ENCODE data around the gene RAB4B. TPM values are rescaled to one million over a fixed set of nuclear protein-coding genes. Genes with fewer than 3 reads are reported as not detected.
"Not testable (repeated sequence)": the region's sequence is repeated elsewhere in the genome, so short reads cannot be mapped to it uniquely, and the experiment has no call there.

RAB4B gene
- total RNA-seq, 1 donor: 13.8 TPM

GRCh38 chr19:40783711-40784110, 5.7 kb downstream of the RAB4B start:
- H3K9me3 ChIP-seq (ENCODE audit: low read depth, low read length): no peaks in the 10 kb centered on the region
- H3K27ac ChIP-seq (ENCODE audit: low read depth, low read length): no peak overlapping the region
- TF ChIP-seq, protein P1, sequence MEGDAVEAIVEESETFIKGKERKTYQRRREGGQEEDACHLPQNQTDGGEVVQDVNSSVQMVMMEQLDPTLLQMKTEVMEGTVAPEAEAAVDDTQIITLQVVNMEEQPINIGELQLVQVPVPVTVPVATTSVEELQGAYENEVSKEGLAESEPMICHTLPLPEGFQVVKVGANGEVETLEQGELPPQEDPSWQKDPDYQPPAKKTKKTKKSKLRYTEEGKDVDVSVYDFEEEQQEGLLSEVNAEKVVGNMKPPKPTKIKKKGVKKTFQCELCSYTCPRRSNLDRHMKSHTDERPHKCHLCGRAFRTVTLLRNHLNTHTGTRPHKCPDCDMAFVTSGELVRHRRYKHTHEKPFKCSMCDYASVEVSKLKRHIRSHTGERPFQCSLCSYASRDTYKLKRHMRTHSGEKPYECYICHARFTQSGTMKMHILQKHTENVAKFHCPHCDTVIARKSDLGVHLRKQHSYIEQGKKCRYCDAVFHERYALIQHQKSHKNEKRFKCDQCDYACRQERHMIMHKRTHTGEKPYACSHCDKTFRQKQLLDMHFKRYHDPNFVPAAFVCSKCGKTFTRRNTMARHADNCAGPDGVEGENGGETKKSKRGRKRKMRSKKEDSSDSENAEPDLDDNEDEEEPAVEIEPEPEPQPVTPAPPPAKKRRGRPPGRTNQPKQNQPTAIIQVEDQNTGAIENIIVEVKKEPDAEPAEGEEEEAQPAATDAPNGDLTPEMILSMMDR (IDR thresholded peaks at IDR 0.05; ENCODE audit: extremely low read depth, low read depth, low read length): no peak
- H3K4me3 ChIP-seq (ENCODE audit: insufficient read depth, low read length): no peak overlapping the region
- no peak overlapping the region for H3K4me2 ChIP-seq (ENCODE audit: insufficient read depth, low read length)
- H2AFZ ChIP-seq (ENCODE audit: low read length): no peak overlapping the region
- peaks cover 4% of the 10 kb centered on the region for H3K79me2 ChIP-seq (ENCODE audit: insufficient read depth, low read length)
- H4K20me1 ChIP-seq (ENCODE audit: insufficient read depth, low read length): no peaks in the 10 kb centered on the region
- no peaks in the 10 kb centered on the region for H3K27me3 ChIP-seq (ENCODE audit: insufficient read depth, low read length)
- H3K4me1 ChIP-seq (ENCODE audit: insufficient read depth, low read length): peaks cover 6% of the 10 kb centered on the region
- H3K36me3 ChIP-seq (ENCODE audit: insufficient read depth, low read length): no peaks in the 10 kb centered on the region
- DNase-seq (ENCODE audit: insufficient read length, low spot score, missing footprints): no peak

DNA sequence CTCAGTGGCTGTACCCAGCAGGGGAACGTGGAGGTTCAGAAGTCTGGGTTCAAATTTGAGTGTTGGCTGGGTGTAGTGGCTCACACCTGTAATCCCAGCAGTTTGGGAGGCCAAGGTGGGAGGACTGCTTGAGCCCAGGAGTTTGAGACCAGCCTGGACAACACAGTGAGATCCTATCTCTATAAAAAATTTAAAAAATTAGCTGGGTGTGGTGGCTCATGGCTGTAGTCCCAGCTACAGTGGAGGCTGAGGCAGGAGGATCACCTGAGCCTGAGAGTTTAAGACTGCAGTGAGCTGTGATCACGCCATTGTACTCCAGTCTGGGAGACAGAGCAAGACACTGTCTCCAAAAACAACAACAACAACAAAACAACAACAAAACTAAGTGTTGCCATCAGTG, 6.1 kb downstream of the RAB4B start:
- H3K36me3 ChIP-seq (ENCODE audit: insufficient read depth, low read length); H3K4me2 ChIP-seq (ENCODE audit: insufficient read depth, low read length); H4K20me1 ChIP-seq (ENCODE audit: insufficient read depth, low read length); H3K4me1 ChIP-seq (ENCODE audit: insufficient read depth, low read length); H3K4me3 ChIP-seq (ENCODE audit: insufficient read depth, low read length); H3K27me3 ChIP-seq (ENCODE audit: insufficient read depth, low read length); H3K79me2 ChIP-seq (ENCODE audit: insufficient read depth, low read length); H2AFZ ChIP-seq (ENCODE audit: low read length); H3K9me3 ChIP-seq (ENCODE audit: low read depth, low read length); H3K27ac ChIP-seq (ENCODE audit: low read depth, low read length); DNase-seq (ENCODE audit: insufficient read length, low spot score, missing footprints): not testable (repeated sequence)

GRCh38 chr19:40785526-40785925, 7.5 kb downstream of the RAB4B start:
- Histone ChIP-seq H3K4me1 (ENCODE audit: insufficient read depth, low read length) (no peaks in the 10 kb centered on the region), H3K4me3 (ENCODE audit: insufficient read depth, low read length) (no peak overlapping the region), H3K27me3 (ENCODE audit: insufficient read depth, low read length) (no peaks in the 10 kb centered on the region), H2AFZ (ENCODE audit: low read length) (no peak overlapping the region), H4K20me1 (ENCODE audit: insufficient read depth, low read length) (no peaks in the 10 kb centered on the region), H3K27ac (ENCODE audit: low read depth, low read length) (no peak overlapping the region), H3K9me3 (ENCODE audit: low read depth, low read length) (no peaks in the 10 kb centered on the region), H3K36me3 (ENCODE audit: insufficient read depth, low read length) (no peaks in the 10 kb centered on the region), H3K79me2 (ENCODE audit: insufficient read depth, low read length) (no peaks in the 10 kb centered on the region), H3K4me2 (ENCODE audit: insufficient read depth, low read length) (no peak overlapping the region)
- DNase-seq (ENCODE audit: insufficient read length, low spot score, missing footprints): no peak
- TF ChIP-seq, protein P1 (IDR thresholded peaks at IDR 0.05; ENCODE audit: extremely low read depth, low read depth, low read length): no peak

DNA sequence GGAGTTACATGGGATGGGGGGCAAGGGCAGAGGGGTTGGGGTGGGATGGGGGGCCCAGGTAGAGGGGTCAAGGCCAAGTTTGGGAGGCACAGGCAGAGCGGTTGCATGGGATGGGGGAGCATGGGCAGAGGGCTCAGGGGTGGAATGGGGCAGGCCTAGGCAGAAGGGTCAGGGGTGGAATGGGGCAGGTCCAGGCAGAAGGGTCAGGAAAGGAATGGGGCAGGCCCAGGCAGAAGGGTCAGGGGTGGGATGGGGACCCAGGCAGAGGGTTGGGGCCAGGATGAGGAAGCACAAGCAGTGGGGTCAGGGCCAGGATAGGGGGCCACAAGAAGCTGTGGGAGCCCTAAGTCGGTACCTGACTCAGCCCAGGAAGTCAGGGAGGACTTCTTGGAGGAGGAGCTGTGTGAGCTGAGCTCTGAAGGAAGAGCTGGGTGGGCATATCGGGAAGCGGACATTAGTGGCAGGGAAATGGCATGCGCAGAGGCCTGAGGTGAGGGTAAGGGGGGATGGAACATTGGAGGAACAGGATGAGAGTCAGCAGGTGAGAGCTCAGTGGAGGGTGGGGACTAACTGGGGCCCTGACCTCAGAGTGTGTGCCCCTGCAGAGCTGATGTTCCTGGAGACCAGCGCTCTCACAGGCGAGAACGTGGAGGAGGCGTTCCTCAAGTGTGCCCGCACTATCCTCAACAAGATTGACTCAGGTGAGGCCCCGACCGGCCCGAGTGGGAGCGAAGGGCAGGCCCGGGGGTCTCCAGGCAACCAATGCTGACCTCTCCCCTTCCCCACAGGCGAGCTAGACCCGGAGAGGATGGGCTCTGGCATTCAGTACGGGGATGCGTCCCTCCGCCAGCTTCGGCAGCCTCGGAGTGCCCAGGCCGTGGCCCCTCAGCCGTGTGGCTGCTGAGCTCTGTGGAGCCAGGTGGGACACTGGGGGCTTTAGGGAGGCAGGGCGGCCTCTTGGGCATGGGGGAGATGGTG, 8.3 kb downstream of the RAB4B start:
- TF ChIP-seq, protein P1 (IDR thresholded peaks at IDR 0.05; ENCODE audit: extremely low read depth, low read depth, low read length): no peak

More for the DNA sequence above, 8.3 kb downstream of the RAB4B start:
- H4K20me1 ChIP-seq (ENCODE audit: insufficient read depth, low read length): no peaks in the 10 kb centered on the region
- H3K79me2 ChIP-seq (ENCODE audit: insufficient read depth, low read length): no peaks in the 10 kb centered on the region
- no peak overlapping the region for H2AFZ ChIP-seq (ENCODE audit: low read length)
- H3K9me3 ChIP-seq (ENCODE audit: low read depth, low read length): no peaks in the 10 kb centered on the region
- no peak overlapping the region for H3K4me2 ChIP-seq (ENCODE audit: insufficient read depth, low read length)
- H3K27ac ChIP-seq (ENCODE audit: low read depth, low read length): no peak overlapping the region
- no peaks in the 10 kb centered on the region for H3K36me3 ChIP-seq (ENCODE audit: insufficient read depth, low read length)
- no peak overlapping the region for H3K4me3 ChIP-seq (ENCODE audit: insufficient read depth, low read length)
- H3K4me1 ChIP-seq (ENCODE audit: insufficient read depth, low read length): no peaks in the 10 kb centered on the region
- no peaks in the 10 kb centered on the region for H3K27me3 ChIP-seq (ENCODE audit: insufficient read depth, low read length)
- peak; percentile 39 for DNase-seq (ENCODE audit: insufficient read length, low spot score, missing footprints)

Data from osteoblast (primary cell).